Skeletal muscle satellite cell (primary cell): Measurements from ENCODE around the gene ACSL3.

Source experiments
- H3K27me3 ChIP-seq: 2 replicates; pipeline ENCODE4 v1.7.0; 2013; ENCODE audit warnings: low read length; ENCODE audit not compliant: control insufficient read depth, insufficient read depth
- H3K36me3 ChIP-seq: 2 replicates; pipeline ENCODE4 v1.7.0; 2013; ENCODE audit warnings: mild to moderate bottlenecking, control low read depth, low read length; ENCODE audit not compliant: insufficient read depth
- H3K4me1 ChIP-seq: 2 replicates; pipeline ENCODE4 v1.7.0; 2013; ENCODE audit warnings: low read length; ENCODE audit not compliant: control insufficient read depth, insufficient read depth
- H3K4me2 ChIP-seq: 2 replicates; pipeline ENCODE4 v1.7.0; 2013; ENCODE audit warnings: mild to moderate bottlenecking, low read length
- H3K4me3 ChIP-seq: 2 replicates; pipeline ENCODE4 v1.7.0; 2013; ENCODE audit warnings: low read length
- H3K9ac ChIP-seq: 2 replicates; pipeline ENCODE4 v1.7.0; 2013; ENCODE audit warnings: mild to moderate bottlenecking, low read depth, low read length, moderate library complexity
- H3K9me3 ChIP-seq: replicated peaks from 2 replicates; pipeline ENCODE4 v1.7.0; 2013; ENCODE audit warnings: mild to moderate bottlenecking, control low read depth, low read length

ACSL3 gene

GRCh38 chr2:222872551-222872950 is 11.7 kb downstream of the ACSL3 start:
- Histone ChIP-seq H3K36me3 (no peaks in the 10 kb centered on the region), H3K9me3 (no peaks in the 10 kb centered on the region), H3K27me3 (no peaks in the 10 kb centered on the region), H3K4me1 (no peaks in the 10 kb centered on the region), H3K4me2 (no peak overlapping the region), H3K9ac (no peak overlapping the region), H3K4me3 (no peak overlapping the region)

GRCh38 chr2:222875482-222875881 is 14.6 kb downstream of the ACSL3 start:
- H3K9me3 ChIP-seq = no peaks in the 10 kb centered on the region
- H3K36me3 ChIP-seq = no peaks in the 10 kb centered on the region
- no peak overlapping the region for H3K9ac ChIP-seq
- H3K4me2 ChIP-seq = no peak overlapping the region
- H3K4me1 ChIP-seq = peaks cover 21% of the 10 kb centered on the region
- H3K4me3 ChIP-seq = no peak overlapping the region
- H3K27me3 ChIP-seq = no peaks in the 10 kb centered on the region

GRCh38 chr2:222876947-222877346 is 16.1 kb downstream of the ACSL3 start:
- no peak overlapping the region for H3K4me3 ChIP-seq
- peaks cover 21% of the 10 kb centered on the region for H3K4me1 ChIP-seq
- H3K36me3 ChIP-seq = no peaks in the 10 kb centered on the region
- H3K9ac ChIP-seq = no peak overlapping the region
- H3K27me3 ChIP-seq = no peaks in the 10 kb centered on the region
- H3K4me2 ChIP-seq = no peak overlapping the region
- no peaks in the 10 kb centered on the region for H3K9me3 ChIP-seq

GRCh38 chr2:222877556-222878300 is 16.9 kb downstream of the ACSL3 start:
- Histone ChIP-seq H3K4me3 (no peak overlapping the region), H3K27me3 (no peaks in the 10 kb centered on the region), H3K9ac (no peak overlapping the region), H3K4me1 (peaks cover 21% of the 10 kb centered on the region), H3K36me3 (no peaks in the 10 kb centered on the region), H3K9me3 (no peaks in the 10 kb centered on the region), H3K4me2 (no peak overlapping the region)

- H3K4me1 ChIP-seq = peaks cover 23% of the 10 kb centered on the region
- H3K4me2 ChIP-seq = peak overlapping the region; percentile 46
- H3K27me3 ChIP-seq = no peaks in the 10 kb centered on the region
- H3K36me3 ChIP-seq = no peaks in the 10 kb centered on the region
- H3K4me3 ChIP-seq = no peak overlapping the region
- no peak overlapping the region for H3K9ac ChIP-seq
- H3K9me3 ChIP-seq = no peaks in the 10 kb centered on the region
Measured at GRCh38 chr2:222878301-222878876, 17.6 kb downstream of the ACSL3 start.

GRCh38 chr2:222878877-222879603 is 18.2 kb downstream of the ACSL3 start:
- no peak overlapping the region for H3K9ac ChIP-seq
- H3K4me2 ChIP-seq = peak overlapping the region; percentile 46
- H3K4me3 ChIP-seq = no peak overlapping the region
- no peaks in the 10 kb centered on the region for H3K27me3 ChIP-seq
- peaks cover 30% of the 10 kb centered on the region for H3K4me1 ChIP-seq
- H3K9me3 ChIP-seq = no peaks in the 10 kb centered on the region
- no peaks in the 10 kb centered on the region for H3K36me3 ChIP-seq

- H3K4me3 ChIP-seq = no peak overlapping the region
- no peaks in the 10 kb centered on the region for H3K27me3 ChIP-seq
- no peaks in the 10 kb centered on the region for H3K9me3 ChIP-seq
- peaks cover 35% of the 10 kb centered on the region for H3K4me1 ChIP-seq
- H3K9ac ChIP-seq = no peak overlapping the region
- peak overlapping the region; percentile 46 for H3K4me2 ChIP-seq
- no peaks in the 10 kb centered on the region for H3K36me3 ChIP-seq
Measured at GRCh38 chr2:222879604-222879933, 18.7 kb downstream of the ACSL3 start.

- Histone ChIP-seq H3K9me3 (no peaks in the 10 kb centered on the region), H3K4me2 (no peak overlapping the region), H3K27me3 (no peaks in the 10 kb centered on the region), H3K36me3 (no peaks in the 10 kb centered on the region), H3K4me3 (no peak overlapping the region), H3K9ac (no peak overlapping the region), H3K4me1 (peaks cover 50% of the 10 kb centered on the region)
Measured at GRCh38 chr2:222882484-222882928, 21.7 kb downstream of the ACSL3 start.

- peak overlapping the region; percentile 26 for H3K4me2 ChIP-seq
- no peaks in the 10 kb centered on the region for H3K27me3 ChIP-seq
- H3K4me1 ChIP-seq = peaks cover 45% of the 10 kb centered on the region
- no peaks in the 10 kb centered on the region for H3K9me3 ChIP-seq
- no peaks in the 10 kb centered on the region for H3K36me3 ChIP-seq
- H3K4me3 ChIP-seq = no peak overlapping the region
- peak overlapping the region; percentile 31 for H3K9ac ChIP-seq
Measured at GRCh38 chr2:222883420-222883819, 22.6 kb downstream of the ACSL3 start.

- H3K9me3 ChIP-seq = no peaks in the 10 kb centered on the region
- H3K9ac ChIP-seq = peak overlapping the region; percentile 31
- H3K27me3 ChIP-seq = no peaks in the 10 kb centered on the region
- peak overlapping the region; percentile 26 for H3K4me2 ChIP-seq
- peaks cover 37% of the 10 kb centered on the region for H3K4me1 ChIP-seq
- H3K36me3 ChIP-seq = no peaks in the 10 kb centered on the region
- no peak overlapping the region for H3K4me3 ChIP-seq
Measured at GRCh38 chr2:222884114-222884771, 23.4 kb downstream of the ACSL3 start.

- Histone ChIP-seq H3K27me3 (no peaks in the 10 kb centered on the region), H3K9ac (no peak overlapping the region), H3K4me2 (peak overlapping the region; percentile 11), H3K9me3 (no peaks in the 10 kb centered on the region), H3K4me1 (peaks cover 30% of the 10 kb centered on the region), H3K4me3 (no peak overlapping the region), H3K36me3 (no peaks in the 10 kb centered on the region)
Measured at GRCh38 chr2:222884805-222885424, 24.1 kb downstream of the ACSL3 start.
